Measurements from ENCODE around the gene PCP2.

PCP2 gene

GRCh38 chr19:7633698-7634097, at the start of gene PCP2:
PCP2 (minus strand) TSS chr19:7633719; CDS start chr19:7633457, 262 bp downstream.
- no peak for DNase-seq

GRCh38 chr19:7682175-7682855, 48.8 kb upstream of the PCP2 start:
- no peak for DNase-seq

- peak; percentile 90 for DNase-seq
These were observed 48.0 kb upstream of the PCP2 start for GRCh38 chr19:7681340-7682174.

GRCh38 chr19:7680606-7681339, 47.3 kb upstream of the PCP2 start, which contains the start of gene TRAPPC5:
TRAPPC5 (plus strand) TSS chr19:7680833; CDS start chr19:7682254, 1,421 bp downstream.
- DNase-seq, result peak; percentile 88

- no peak for DNase-seq
These were observed 46.5 kb upstream of the PCP2 start for GRCh38 chr19:7679771-7680605.

GRCh38 chr19:7678971-7679751, 45.6 kb upstream of the PCP2 start:
- peak; percentile 78 for DNase-seq

- DNase-seq, result no peak
These were observed 44.3 kb upstream of the PCP2 start for GRCh38 chr19:7677669-7678311.

GRCh38 chr19:7676854-7677253, 43.3 kb upstream of the PCP2 start, which contains the start of gene MCEMP1:
MCEMP1 (plus strand) TSS chr19:7677090; CDS start chr19:7677121, 31 bp downstream.
- DNase-seq, result no peak

GRCh38 chr19:7676376-7676775, 42.9 kb upstream of the PCP2 start:
- no peak for DNase-seq

- peak; percentile 36 for DNase-seq
These were observed 40.8 kb upstream of the PCP2 start for GRCh38 chr19:7674010-7675005.

GRCh38 chr19:7672522-7672921, 39.0 kb upstream of the PCP2 start:
- DNase-seq, result no peak

GRCh38 chr19:7670790-7671189, 37.3 kb upstream of the PCP2 start:
- no peak for DNase-seq

GRCh38 chr19:7670150-7670783, 36.7 kb upstream of the PCP2 start:
- peak; percentile 15 for DNase-seq

GRCh38 chr19:7669641-7670040, 36.1 kb upstream of the PCP2 start:
- no peak for DNase-seq

- DNase-seq, result no peak
These were observed 35.3 kb upstream of the PCP2 start, which contains the start of gene RETN for GRCh38 chr19:7668842-7669241. RETN (plus strand) TSS chr19:7669049; CDS start chr19:7669327, 278 bp downstream.

GRCh38 chr19:7665076-7665475, 31.6 kb upstream of the PCP2 start:
- DNase-seq, result no peak

- no peak for DNase-seq
These were observed 30.2 kb upstream of the PCP2 start for GRCh38 chr19:7663706-7664105.

GRCh38 chr19:7662657-7663056, 29.1 kb upstream of the PCP2 start:
- no peak for DNase-seq
